GM18502 (cell line): ENCODE data around the gene TMEM218.
"Not testable (repeated sequence)": the region's sequence is repeated elsewhere in the genome, so short reads cannot be mapped to it uniquely, and the experiment has no call there.

Experiments
- ATAC-seq: cut with Tn5 transposase; IDR thresholded peaks from one replicate; pipeline ENCODE4 v1.9.1; 2021; ENCODE audit warnings: mild to moderate bottlenecking; ENCODE audit not compliant: unreplicated experiment, poor library complexity

The TMEM218 gene

GRCh38 chr11:125062218-125062930 is 49.1 kb downstream of the TMEM218 start:
- ATAC-seq: peak; percentile 2

GRCh38 chr11:125061281-125061680 is 50.1 kb downstream of the TMEM218 start:
- ATAC-seq: no peak

GRCh38 chr11:125057693-125058016 is 53.8 kb downstream of the TMEM218 start:
- no peak for ATAC-seq

GRCh38 chr11:125056931-125057692 is 54.3 kb downstream of the TMEM218 start:
- no peak for ATAC-seq

- ATAC-seq: not testable (repeated sequence)
Observed at GRCh38 chr11:125056111-125056510, 55.3 kb downstream of the TMEM218 start.

GRCh38 chr11:125055107-125055715 is 56.2 kb downstream of the TMEM218 start:
- ATAC-seq: no peak

GRCh38 chr11:125053167-125053566 is 58.3 kb downstream of the TMEM218 start:
- ATAC-seq: no peak

- ATAC-seq: no peak
Observed at GRCh38 chr11:125052047-125052446, 59.4 kb downstream of the TMEM218 start.

- ATAC-seq: no peak
Observed at GRCh38 chr11:125049164-125049792, 62.1 kb downstream of the TMEM218 start.
